Skeletal muscle satellite cell (primary cell): ENCODE data around the gene HSD11B1L.
"Not testable (repeated sequence)": the region's sequence is repeated elsewhere in the genome, so short reads cannot be mapped to it uniquely, and the experiment has no call there.

Experiments
- H3K27me3 ChIP-seq: 2 replicates; pipeline ENCODE4 v1.7.0; 2013; ENCODE audit warnings: low read length; ENCODE audit not compliant: control insufficient read depth, insufficient read depth
- H3K36me3 ChIP-seq: 2 replicates; pipeline ENCODE4 v1.7.0; 2013; ENCODE audit warnings: mild to moderate bottlenecking, control low read depth, low read length; ENCODE audit not compliant: insufficient read depth
- H3K4me1 ChIP-seq: 2 replicates; pipeline ENCODE4 v1.7.0; 2013; ENCODE audit warnings: low read length; ENCODE audit not compliant: control insufficient read depth, insufficient read depth
- H3K4me2 ChIP-seq: 2 replicates; pipeline ENCODE4 v1.7.0; 2013; ENCODE audit warnings: mild to moderate bottlenecking, low read length
- H3K4me3 ChIP-seq: 2 replicates; pipeline ENCODE4 v1.7.0; 2013; ENCODE audit warnings: low read length
- H3K9ac ChIP-seq: 2 replicates; pipeline ENCODE4 v1.7.0; 2013; ENCODE audit warnings: mild to moderate bottlenecking, low read depth, low read length, moderate library complexity
- H3K9me3 ChIP-seq: replicated peaks from 2 replicates; pipeline ENCODE4 v1.7.0; 2013; ENCODE audit warnings: mild to moderate bottlenecking, control low read depth, low read length

HSD11B1L gene

GRCh38 chr19:5733172-5733571 lies 52.3 kb downstream of the HSD11B1L start:
- not testable (repeated sequence) for H3K4me3 ChIP-seq, H3K9me3 ChIP-seq, H3K4me2 ChIP-seq, H3K4me1 ChIP-seq, H3K9ac ChIP-seq, H3K27me3 ChIP-seq, H3K36me3 ChIP-seq
